Caco-2 (cell line): Measurements from ENCODE around the gene FHIT. TPM values are rescaled to one million over a fixed set of nuclear protein-coding genes. Genes with fewer than 3 reads are reported as not detected.
A peak's percentile ranks its signal among the peaks of the same experiment; 100 is the strongest.

ENCODE experiments used
- BruUV-seq: library from RNA; stranded (reverse); fragments of 400-500 nt; replicated peaks from 2 replicates; lab custom pipeline; 2021; lab: Mats Ljungman, UMichigan
- CTCF ChIA-PET: fragments of 300-600 bp; sonication (Branson Sonifier 250); formaldehyde crosslinking; loops from one replicate; lab custom pipeline; 2022; ENCODE audit warnings: antibody characterized with exemption; lab: Charles Lee
- POLR2A ChIA-PET: fragments of 300-600 bp; sonication (Branson Sonifier 250); formaldehyde crosslinking; loops from one replicate; lab custom pipeline; 2022; ENCODE audit warnings: antibody characterized with exemption; lab: Charles Lee
- DNase-seq, 2 experiments: peaks; one replicate each; pipeline versions ENCODE4 v3.0.0 to v3.0.0-alpha.2; 2020 to 2022
- H3K27me3 ChIP-seq: replicated peaks from 2 replicates; pipeline ENCODE4 v1.6.0; 2011; ENCODE audit warnings: low read length; ENCODE audit not compliant: control insufficient read depth, insufficient read depth
- H3K36me3 ChIP-seq: 2 replicates; pipeline ENCODE4 v1.5.1; 2011; ENCODE audit warnings: low read length; ENCODE audit not compliant: control insufficient read depth, insufficient read depth
- H3K4me1 ChIP-seq: fragments of 250-450 bp; sonication (Bioruptor Pico); 2 replicates; pipeline ENCODE4 v1.5.1; 2020; ENCODE audit warnings: mild to moderate bottlenecking
- H3K4me3 ChIP-seq: 2 replicates; pipeline ENCODE4 v1.5.1; 2011; ENCODE audit warnings: low read depth, mild to moderate bottlenecking, control low read depth, low read length
- H3K9me3 ChIP-seq: fragments of 250-450 bp; sonication (Bioruptor Pico); 2 replicates; pipeline ENCODE4 v1.5.1; 2020; ENCODE audit warnings: mild to moderate bottlenecking, moderate library complexity
- H3K27ac Mint-ChIP-seq: one replicate; pipeline ENCODE4 v1.8.0; 2022; ENCODE audit warnings: mixed read lengths; ENCODE audit not compliant: unreplicated experiment
- H3K27me3 Mint-ChIP-seq: one replicate; pipeline ENCODE4 v1.8.0; 2022; ENCODE audit warnings: mixed read lengths; ENCODE audit not compliant: insufficient read depth, unreplicated experiment
- H3K36me3 Mint-ChIP-seq: one replicate; pipeline ENCODE4 v1.8.0; 2022; ENCODE audit warnings: mild to moderate bottlenecking, mixed read lengths; ENCODE audit not compliant: insufficient read depth, unreplicated experiment
- H3K4me1 Mint-ChIP-seq: one replicate; pipeline ENCODE4 v1.8.0; 2022; ENCODE audit warnings: low read depth, mixed read lengths; ENCODE audit not compliant: unreplicated experiment
- H3K4me3 Mint-ChIP-seq: one replicate; pipeline ENCODE4 v1.8.0; 2022; ENCODE audit warnings: mild to moderate bottlenecking, moderate library complexity, mixed read lengths; ENCODE audit not compliant: unreplicated experiment
- H3K9me3 Mint-ChIP-seq: one replicate; pipeline ENCODE4 v1.8.0; 2022; ENCODE audit warnings: mixed read lengths; ENCODE audit not compliant: unreplicated experiment
- CTCF ChIP-seq, 2 experiments: fragments of 200-600 bp in 1 of 2; IDR thresholded peaks; 1 replicate in 1 of 2; 2 replicates in 1 of 2; pipeline versions ENCODE4 v1.5.1 to v1.8.0; 2011 to 2022; ENCODE audit warnings: antibody characterized with exemption in 1 of 2, control low read depth in 1 of 2, inconsistent platforms in 1 of 2, low read depth in 1 of 2, low read length in 1 of 2, mild to moderate bottlenecking in 1 of 2, moderate library complexity in 1 of 2; ENCODE audit not compliant: insufficient read depth in 1 of 2, severe bottlenecking in 1 of 2, unreplicated experiment in 1 of 2
- intact Hi-C: fragments of 100-400 bp; cut with micrococcal nuclease; formaldehyde crosslinking; loops from one replicate; pipeline ENCODE4 v1.10.0; 2022; ENCODE audit not compliant: unreplicated experiment
- total RNA-seq: library from RNA; stranded (reverse); gene quantifications from 2 replicates; pipeline ENCODE4 v1.2.3, GENCODE V29; 2022

Gene FHIT
- total RNA-seq, 1 experiment from 2014 or later: 8.3 TPM

- BruUV-seq: no TSS peak
- peak overlapping the region; percentile 24 for H3K27ac Mint-ChIP-seq
- H3K36me3 ChIP-seq: no peaks in the 10 kb centered on the region
- H3K27me3 ChIP-seq: no peaks in the 10 kb centered on the region
- ChIA-PET CTCF (no interaction called here), POLR2A (no interaction called here)
- no peaks in the 10 kb centered on the region for H3K27me3 Mint-ChIP-seq
- intact Hi-C loops: no loop called here
- H3K4me1 Mint-ChIP-seq: peaks cover 12% of the 10 kb centered on the region
- TF ChIP-seq CTCF (IDR thresholded peaks at IDR 0.05; ENCODE audit: insufficient read depth in 1 of 2, low read depth in 1 of 2, low read length in 1 of 2, severe bottlenecking in 1 of 2, unreplicated experiment in 1 of 2): no peak
- H3K4me1 ChIP-seq: peaks cover 21% of the 10 kb centered on the region
- no peaks in the 10 kb centered on the region for H3K9me3 ChIP-seq
- H3K9me3 Mint-ChIP-seq: no peaks in the 10 kb centered on the region
- DNase-seq: no peak
- no peak overlapping the region for H3K4me3 ChIP-seq
- no peaks in the 10 kb centered on the region for H3K36me3 Mint-ChIP-seq
- no peak overlapping the region for H3K4me3 Mint-ChIP-seq
Observed at GRCh38 chr3:61162965-61163364, 88.3 kb downstream of the FHIT start.

- Mint-ChIP-seq H3K27ac (no peak overlapping the region), H3K27me3 (no peaks in the 10 kb centered on the region), H3K36me3 (no peaks in the 10 kb centered on the region), H3K4me1 (peaks cover 9% of the 10 kb centered on the region), H3K4me3 (no peak overlapping the region), H3K9me3 (no peaks in the 10 kb centered on the region)
- intact Hi-C loops: no loop called here
- DNase-seq: no peak
- ChIA-PET CTCF (no interaction called here), POLR2A (no interaction called here)
- H3K9me3 ChIP-seq: no peaks in the 10 kb centered on the region
- H3K4me3 ChIP-seq: no peak overlapping the region
- H3K4me1 ChIP-seq: peaks cover 13% of the 10 kb centered on the region
- no TSS peak for BruUV-seq
- no peaks in the 10 kb centered on the region for H3K36me3 ChIP-seq
- H3K27me3 ChIP-seq: no peaks in the 10 kb centered on the region
- TF ChIP-seq CTCF (IDR thresholded peaks at IDR 0.05; ENCODE audit: insufficient read depth in 1 of 2, low read depth in 1 of 2, low read length in 1 of 2, severe bottlenecking in 1 of 2, unreplicated experiment in 1 of 2): no peak
Observed at GRCh38 chr3:61158667-61159066, 92.6 kb downstream of the FHIT start.

GRCh38 chr3:61158216-61158615 lies 93.0 kb downstream of the FHIT start:
- Mint-ChIP-seq H3K27ac (no peak overlapping the region), H3K27me3 (no peaks in the 10 kb centered on the region), H3K36me3 (no peaks in the 10 kb centered on the region), H3K4me1 (peaks cover 5% of the 10 kb centered on the region), H3K4me3 (no peak overlapping the region), H3K9me3 (no peaks in the 10 kb centered on the region)
- H3K4me3 ChIP-seq: no peak overlapping the region
- no peaks in the 10 kb centered on the region for H3K9me3 ChIP-seq
- CTCF ChIA-PET: no interaction called here
- DNase-seq: no peak
- no peak for TF ChIP-seq CTCF (IDR thresholded peaks at IDR 0.05; ENCODE audit: insufficient read depth in 1 of 2, low read depth in 1 of 2, low read length in 1 of 2, severe bottlenecking in 1 of 2, unreplicated experiment in 1 of 2)
- H3K27me3 ChIP-seq: no peaks in the 10 kb centered on the region
- peaks cover 9% of the 10 kb centered on the region for H3K4me1 ChIP-seq
- no TSS peak for BruUV-seq
- no peaks in the 10 kb centered on the region for H3K36me3 ChIP-seq
- intact Hi-C loops: no loop called here
- POLR2A ChIA-PET: no interaction called here
